Mesendoderm (in vitro differentiated cells): ENCODE data around the gene PTDSS2.
"Not testable (repeated sequence)": the region's sequence is repeated elsewhere in the genome, so short reads cannot be mapped to it uniquely, and the experiment has no call there.

Experiments used
- DNase-seq: peaks from one replicate; pipeline ENCODE4 v3.0.0; 2013
- H2AK5ac ChIP-seq: 2 replicates; pipeline ENCODE4 v1.6.1; 2013; ENCODE audit warnings: low read length, inconsistent platforms
- H2BK120ac ChIP-seq: 2 replicates; pipeline ENCODE4 v1.6.1; 2013; ENCODE audit warnings: low read depth, mild to moderate bottlenecking, low read length, moderate library complexity, mixed read lengths
- H2BK15ac ChIP-seq: replicated peaks from 2 replicates; pipeline ENCODE4 v1.6.1; 2013; ENCODE audit warnings: low read depth, mild to moderate bottlenecking, moderate library complexity
- H2BK5ac ChIP-seq: 2 replicates; pipeline ENCODE4 v1.6.1; 2013; ENCODE audit warnings: low read length, inconsistent platforms
- H3K18ac ChIP-seq: 2 replicates; pipeline ENCODE4 v1.6.1; 2013; ENCODE audit warnings: mild to moderate bottlenecking, low read length, mixed read lengths
- H3K23ac ChIP-seq: one replicate; pipeline ENCODE4 v1.6.1; 2013; ENCODE audit warnings: low read length
- H3K27ac ChIP-seq: 2 replicates; pipeline ENCODE4 v1.5.1; 2013; ENCODE audit warnings: low read depth, mild to moderate bottlenecking, inconsistent platforms, low read length, moderate library complexity
- H3K27me3 ChIP-seq: 2 replicates; pipeline ENCODE4 v1.6.1; 2013; ENCODE audit warnings: low read length, control low read depth, mild to moderate bottlenecking, inconsistent platforms; ENCODE audit not compliant: insufficient read depth, poor library complexity
- H3K36me3 ChIP-seq: 2 replicates; pipeline ENCODE4 v1.6.1; 2013; ENCODE audit warnings: low read length, inconsistent platforms; ENCODE audit not compliant: control insufficient read depth, insufficient read depth
- H3K4ac ChIP-seq: one replicate; pipeline ENCODE4 v1.6.1; 2013; ENCODE audit warnings: low read depth, mild to moderate bottlenecking, low read length, moderate library complexity
- H3K4me1 ChIP-seq: 2 replicates; pipeline ENCODE4 v1.6.1; 2013; ENCODE audit warnings: low read depth, low read length, inconsistent platforms; ENCODE audit not compliant: control insufficient read depth
- H3K4me2 ChIP-seq: 2 replicates; pipeline ENCODE4 v1.6.1; 2013; ENCODE audit warnings: low read length
- H3K4me3 ChIP-seq: 2 replicates; pipeline ENCODE4 v1.5.1; 2013; ENCODE audit warnings: mild to moderate bottlenecking, low read length
- H3K56ac ChIP-seq: one replicate; pipeline ENCODE4 v1.6.1; 2013; ENCODE audit warnings: low read length
- H3K79me1 ChIP-seq: 2 replicates; pipeline ENCODE4 v1.6.1; 2013; ENCODE audit warnings: low read length, inconsistent platforms
- H3K79me2 ChIP-seq: 2 replicates; pipeline ENCODE4 v1.6.1; 2013; ENCODE audit warnings: mild to moderate bottlenecking, low read length; ENCODE audit not compliant: control insufficient read depth, insufficient read depth
- H3K9ac ChIP-seq: 2 replicates; pipeline ENCODE4 v1.6.1; 2013; ENCODE audit warnings: low read length, inconsistent platforms
- H4K5ac ChIP-seq: one replicate; pipeline ENCODE4 v1.6.1; 2013; ENCODE audit warnings: low read length
- H4K8ac ChIP-seq: one replicate; pipeline ENCODE4 v1.6.1; 2013; ENCODE audit warnings: low read depth, mild to moderate bottlenecking, control low read depth, low read length, moderate library complexity
- WGBS: extraction: QIAGEN DNeasy Blood & Tissue Kit; methylation state at CpG from one replicate; pipeline ENCODE4 v1.1.7; 2013; ENCODE audit warnings: low lambda C conversion rate, missing lambda C conversion rate; ENCODE audit not compliant: insufficient coverage; ENCODE audit errors: extremely low coverage; 5-methylcytosine and 5-hydroxymethylcytosine counted together

The PTDSS2 gene

GRCh38 chr11:512761-513595 lies 62.9 kb downstream of the PTDSS2 start:
- H4K8ac ChIP-seq = no peak overlapping the region
- no peak overlapping the region for H3K4me2 ChIP-seq
- no peak overlapping the region for H3K56ac ChIP-seq
- no peak overlapping the region for H3K27ac ChIP-seq
- no peak for DNase-seq
- no peaks in the 10 kb centered on the region for H3K27me3 ChIP-seq
- no peaks in the 10 kb centered on the region for H3K36me3 ChIP-seq
- no peak overlapping the region for H2BK15ac ChIP-seq
- H2AK5ac ChIP-seq = no peak overlapping the region
- no CpG with 5 or more reads among the region's 29 CpGs for WGBS
- no peak overlapping the region for H4K5ac ChIP-seq
- H2BK120ac ChIP-seq = no peak overlapping the region
- no peak overlapping the region for H3K4me3 ChIP-seq
- no peak overlapping the region for H3K23ac ChIP-seq
- H3K4me1 ChIP-seq = no peaks in the 10 kb centered on the region
- no peak overlapping the region for H2BK5ac ChIP-seq
- H3K79me2 ChIP-seq = no peaks in the 10 kb centered on the region
- no peak overlapping the region for H3K4ac ChIP-seq
- no peaks in the 10 kb centered on the region for H3K79me1 ChIP-seq
- no peak overlapping the region for H3K18ac ChIP-seq
- no peak overlapping the region for H3K9ac ChIP-seq

DNA sequence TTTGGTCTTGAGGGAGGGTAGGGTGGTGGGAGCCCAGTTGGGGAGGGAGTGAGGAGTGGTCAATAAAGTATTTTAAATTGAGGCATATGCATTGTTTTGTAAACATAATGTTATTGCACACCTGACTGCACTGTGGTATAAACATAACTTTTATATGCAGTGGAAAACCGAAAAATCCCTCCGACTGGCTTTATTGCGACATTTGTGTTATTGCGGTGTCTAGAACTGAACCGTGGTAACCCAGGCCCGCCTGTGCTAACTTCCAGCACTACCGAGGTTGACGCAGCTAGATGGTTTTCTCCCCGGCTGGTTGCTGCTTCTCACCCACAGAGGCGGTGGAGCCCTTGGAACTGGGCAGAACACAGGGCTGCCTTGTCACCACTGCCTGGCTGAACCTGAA lies 64.5 kb downstream of the PTDSS2 start:
- Histone ChIP-seq H3K4me1 (no peaks in the 10 kb centered on the region), H3K36me3 (no peaks in the 10 kb centered on the region), H3K18ac (no peak overlapping the region), H3K4me3 (no peak overlapping the region), H3K27me3 (no peaks in the 10 kb centered on the region), H4K5ac (no peak overlapping the region), H2BK120ac (no peak overlapping the region), H3K27ac (no peak overlapping the region), H3K79me2 (no peaks in the 10 kb centered on the region), H4K8ac (no peak overlapping the region), H3K23ac (no peak overlapping the region), H3K56ac (no peak overlapping the region), H2BK5ac (no peak overlapping the region), H3K4me2 (no peak overlapping the region), H3K4ac (no peak overlapping the region), H2BK15ac (no peak overlapping the region), H3K79me1 (no peaks in the 10 kb centered on the region), H3K9ac (no peak overlapping the region), H2AK5ac (no peak overlapping the region)
- no CpG with 5 or more reads among the region's 10 CpGs for WGBS
- no peak for DNase-seq

GRCh38 chr11:515131-515530 lies 65.1 kb downstream of the PTDSS2 start:
- H2AK5ac ChIP-seq = no peak overlapping the region
- no peaks in the 10 kb centered on the region for H3K79me2 ChIP-seq
- H2BK120ac ChIP-seq = no peak overlapping the region
- H2BK15ac ChIP-seq = no peak overlapping the region
- H3K36me3 ChIP-seq = no peaks in the 10 kb centered on the region
- no peak overlapping the region for H3K9ac ChIP-seq
- no peak overlapping the region for H3K56ac ChIP-seq
- no peak overlapping the region for H3K18ac ChIP-seq
- DNase-seq = no peak
- H3K27me3 ChIP-seq = no peaks in the 10 kb centered on the region
- no peaks in the 10 kb centered on the region for H3K4me1 ChIP-seq
- no peak overlapping the region for H2BK5ac ChIP-seq
- no peak overlapping the region for H3K27ac ChIP-seq
- H3K4ac ChIP-seq = no peak overlapping the region
- no peaks in the 10 kb centered on the region for H3K79me1 ChIP-seq
- no peak overlapping the region for H3K4me2 ChIP-seq
- H4K8ac ChIP-seq = no peak overlapping the region
- no peak overlapping the region for H3K23ac ChIP-seq
- H3K4me3 ChIP-seq = no peak overlapping the region
- no CpG with 5 or more reads among the region's 6 CpGs for WGBS
- no peak overlapping the region for H4K5ac ChIP-seq

- no peak overlapping the region for H4K5ac ChIP-seq
- H3K27me3 ChIP-seq = no peaks in the 10 kb centered on the region
- no peak overlapping the region for H2AK5ac ChIP-seq
- no peak overlapping the region for H3K4me2 ChIP-seq
- H3K4me3 ChIP-seq = no peak overlapping the region
- no peak overlapping the region for H2BK120ac ChIP-seq
- H3K4me1 ChIP-seq = no peaks in the 10 kb centered on the region
- no peak overlapping the region for H3K18ac ChIP-seq
- no peak overlapping the region for H3K56ac ChIP-seq
- H3K27ac ChIP-seq = no peak overlapping the region
- H3K9ac ChIP-seq = no peak overlapping the region
- H2BK5ac ChIP-seq = no peak overlapping the region
- H2BK15ac ChIP-seq = no peak overlapping the region
- no peaks in the 10 kb centered on the region for H3K79me1 ChIP-seq
- DNase-seq = no peak
- no CpG with 5 or more reads among the region's 4 CpGs for WGBS
- no peaks in the 10 kb centered on the region for H3K79me2 ChIP-seq
- no peaks in the 10 kb centered on the region for H3K36me3 ChIP-seq
- no peak overlapping the region for H3K4ac ChIP-seq
- no peak overlapping the region for H3K23ac ChIP-seq
- H4K8ac ChIP-seq = no peak overlapping the region
These were observed 66.3 kb downstream of the PTDSS2 start for GRCh38 chr11:516400-516799.

GRCh38 chr11:516918-517685 lies 67.0 kb downstream of the PTDSS2 start:
- H3K36me3 ChIP-seq, DNase-seq, H3K4ac ChIP-seq, H3K4me1 ChIP-seq, H3K18ac ChIP-seq, H3K9ac ChIP-seq, H3K27me3 ChIP-seq, H3K27ac ChIP-seq, H4K5ac ChIP-seq, H3K56ac ChIP-seq, H3K4me2 ChIP-seq, H2BK5ac ChIP-seq, H3K23ac ChIP-seq, H4K8ac ChIP-seq, H3K4me3 ChIP-seq, H3K79me1 ChIP-seq, H2BK15ac ChIP-seq, H2BK120ac ChIP-seq, H3K79me2 ChIP-seq, H2AK5ac ChIP-seq: not testable (repeated sequence)
- no CpG with 5 or more reads among the region's 43 CpGs for WGBS
